AG09309 (cell line): Measurements from ENCODE around the gene RAB20.
A peak's percentile ranks its signal among the peaks of the same experiment; 100 is the strongest.

Source experiments
- DNase-seq: peaks from one replicate; pipeline ENCODE4 v3.0.0-alpha.2; 2010; ENCODE audit warnings: low read depth
- H3K4me3 ChIP-seq: 2 replicates; pipeline ENCODE4 v1.5.1; 2011; ENCODE audit warnings: mild to moderate bottlenecking, low read depth, low read length, moderate library complexity; ENCODE audit not compliant: control insufficient read depth
- TF ChIP-seq, protein P1 (sequence below): IDR thresholded peaks from 2 replicates; pipeline ENCODE4 v1.5.1; 2011; ENCODE audit warnings: mild to moderate bottlenecking, low read depth, low read length, inconsistent platforms; ENCODE audit not compliant: insufficient read depth, control insufficient read depth; ENCODE audit errors: missing control alignments

RAB20 gene

DNA sequence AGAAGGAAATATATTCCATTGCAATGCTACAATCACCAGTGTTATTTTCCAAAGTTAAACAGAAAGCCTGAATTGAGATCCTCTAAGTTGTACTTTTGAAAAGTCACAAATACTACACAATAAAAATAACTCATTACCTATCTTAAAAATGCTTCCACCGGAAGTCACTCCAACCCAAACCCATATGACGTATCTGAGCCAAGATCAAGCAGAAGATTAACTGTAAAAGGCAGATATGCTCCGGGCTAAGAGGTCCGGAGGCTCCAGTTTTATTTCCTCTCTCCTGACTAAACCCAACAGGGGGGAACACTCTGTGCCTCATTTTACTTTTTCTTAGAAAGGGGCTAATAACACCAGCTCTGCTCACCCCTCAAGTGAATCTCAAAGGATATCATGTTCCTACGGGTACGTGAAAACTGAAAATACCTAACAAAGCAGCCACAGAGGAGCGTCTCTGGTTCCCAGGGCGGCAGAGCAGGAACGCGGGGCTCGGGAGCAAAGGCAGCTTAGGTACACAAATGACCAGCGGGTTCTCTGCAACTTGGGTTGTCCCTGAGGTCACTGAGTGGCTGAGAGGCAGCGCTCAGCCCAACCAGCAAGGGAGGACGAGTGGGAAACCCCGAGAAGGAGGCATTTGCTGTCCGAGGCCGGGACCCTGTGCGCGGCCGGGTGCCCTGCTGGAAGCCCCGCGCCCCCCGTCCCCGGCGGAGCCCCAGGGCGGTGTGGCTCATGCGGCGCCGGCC is 750 bp downstream of the RAB20 start:
- peak overlapping the region; percentile 87 for H3K4me3 ChIP-seq
- DNase-seq = no peak
- TF ChIP-seq, protein P1, sequence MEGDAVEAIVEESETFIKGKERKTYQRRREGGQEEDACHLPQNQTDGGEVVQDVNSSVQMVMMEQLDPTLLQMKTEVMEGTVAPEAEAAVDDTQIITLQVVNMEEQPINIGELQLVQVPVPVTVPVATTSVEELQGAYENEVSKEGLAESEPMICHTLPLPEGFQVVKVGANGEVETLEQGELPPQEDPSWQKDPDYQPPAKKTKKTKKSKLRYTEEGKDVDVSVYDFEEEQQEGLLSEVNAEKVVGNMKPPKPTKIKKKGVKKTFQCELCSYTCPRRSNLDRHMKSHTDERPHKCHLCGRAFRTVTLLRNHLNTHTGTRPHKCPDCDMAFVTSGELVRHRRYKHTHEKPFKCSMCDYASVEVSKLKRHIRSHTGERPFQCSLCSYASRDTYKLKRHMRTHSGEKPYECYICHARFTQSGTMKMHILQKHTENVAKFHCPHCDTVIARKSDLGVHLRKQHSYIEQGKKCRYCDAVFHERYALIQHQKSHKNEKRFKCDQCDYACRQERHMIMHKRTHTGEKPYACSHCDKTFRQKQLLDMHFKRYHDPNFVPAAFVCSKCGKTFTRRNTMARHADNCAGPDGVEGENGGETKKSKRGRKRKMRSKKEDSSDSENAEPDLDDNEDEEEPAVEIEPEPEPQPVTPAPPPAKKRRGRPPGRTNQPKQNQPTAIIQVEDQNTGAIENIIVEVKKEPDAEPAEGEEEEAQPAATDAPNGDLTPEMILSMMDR = no peak

GRCh38 chr13:110559986-110560385 is 1.5 kb downstream of the RAB20 start:
- H3K4me3 ChIP-seq = no peak overlapping the region; the same call in 1 of the 2 replicates
- no peak for DNase-seq
- TF ChIP-seq, protein P1 = no peak

GRCh38 chr13:110559429-110559943 is 2.0 kb downstream of the RAB20 start:
- DNase-seq = no peak
- TF ChIP-seq, protein P1 = no peak
- no peak overlapping the region; the same call in 1 of the 2 replicates for H3K4me3 ChIP-seq

- DNase-seq = no peak
These were observed 3.8 kb downstream of the RAB20 start for GRCh38 chr13:110557610-110558305.

GRCh38 chr13:110557082-110557481 is 4.4 kb downstream of the RAB20 start:
- TF ChIP-seq, protein P1 = no peak
- DNase-seq = no peak
- no peak overlapping the region for H3K4me3 ChIP-seq

More at GRCh38 chr13:110557610-110558305, 3.8 kb downstream of the RAB20 start:
- H3K4me3 ChIP-seq = no peak overlapping the region
- TF ChIP-seq, protein P1 = no peak

DNA sequence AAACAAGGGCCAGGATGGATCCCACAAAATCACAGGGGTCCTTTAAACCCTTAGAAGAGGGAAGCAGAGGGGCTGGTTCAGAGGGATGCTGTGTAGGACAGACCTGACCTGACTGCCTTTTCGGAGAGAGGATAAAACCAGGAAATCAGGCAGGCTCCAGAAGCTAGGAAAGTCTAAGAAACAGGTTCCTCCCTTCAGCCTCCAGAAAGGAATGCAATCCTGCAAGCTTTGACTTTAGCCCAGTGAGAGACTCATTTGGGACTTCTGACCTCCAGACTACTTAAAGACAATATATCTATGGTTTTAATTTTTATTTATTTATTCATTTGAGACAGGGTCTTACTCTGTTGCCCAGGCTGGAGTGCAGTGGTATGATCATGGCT is 5.3 kb downstream of the RAB20 start:
- no peak overlapping the region for H3K4me3 ChIP-seq
- TF ChIP-seq, protein P1 = no peak
- no peak for DNase-seq
